HFF-Myc (cell line): ENCODE measurements around the gene HBE1.

Experiments
- DNase-seq: peaks from one replicate; pipeline ENCODE4 v3.0.0-alpha.2; 2011; ENCODE audit warnings: low read depth; ENCODE audit errors: extremely low read depth
- H3K4me3 ChIP-seq: replicated peaks from 2 replicates; pipeline ENCODE4 v1.5.1; 2011; ENCODE audit warnings: low read depth, mild to moderate bottlenecking, control low read depth, low read length
- CTCF ChIP-seq: IDR thresholded peaks from 2 replicates; pipeline ENCODE4 v1.5.1; 2012; ENCODE audit warnings: mild to moderate bottlenecking, low read depth, low read length, control low read depth; ENCODE audit errors: missing control alignments

HBE1 gene

GRCh38 chr11:5246772-5247471 lies 22.8 kb downstream of the HBE1 start:
- no peak for DNase-seq
- H3K4me3 ChIP-seq = no peak overlapping the region
- TF ChIP-seq CTCF = no peak

- TF ChIP-seq CTCF = no peak
- no peak for DNase-seq
- no peak overlapping the region for H3K4me3 ChIP-seq
These were observed 24.6 kb downstream of the HBE1 start for GRCh38 chr11:5245155-5245554.

GRCh38 chr11:5243816-5244180 lies 25.9 kb downstream of the HBE1 start:
- H3K4me3 ChIP-seq = no peak overlapping the region
- DNase-seq = no peak
- no peak for TF ChIP-seq CTCF

- no peak overlapping the region for H3K4me3 ChIP-seq
- TF ChIP-seq CTCF = no peak
- no peak for DNase-seq
These were observed 26.6 kb downstream of the HBE1 start for GRCh38 chr11:5242933-5243815.

- no peak for TF ChIP-seq CTCF
- H3K4me3 ChIP-seq = no peak overlapping the region
- DNase-seq = no peak
These were observed 27.5 kb downstream of the HBE1 start for GRCh38 chr11:5242208-5242607.

- H3K4me3 ChIP-seq = no peak overlapping the region
- no peak for TF ChIP-seq CTCF
- DNase-seq = no peak
These were observed 28.3 kb downstream of the HBE1 start for GRCh38 chr11:5241458-5241857.
